Measurements from ENCODE around the gene ARHGAP19. TPM values are rescaled to one million over a fixed set of nuclear protein-coding genes. Genes with fewer than 3 reads are reported as not detected.

The ARHGAP19 gene
- total and polyA plus RNA-seq, 2 donors from 2014 or later: 5.3 to 10.6 TPM

- no peak overlapping the region for H3K4me3 ChIP-seq (ENCODE audit: low read length in 3 of 3)
- H3K9me3 ChIP-seq (ENCODE audit: control insufficient read depth in 2 of 3, insufficient read depth in 1 of 3, low read length in 3 of 3): no peaks in the 10 kb centered on the region
- intact Hi-C loops (cut with DNase I): no loop called here
- H3K36me3 ChIP-seq (ENCODE audit: control insufficient read depth in 2 of 3, insufficient read depth in 3 of 3, low read length in 3 of 3): no peaks in the 10 kb centered on the region
- peaks cover 0 to 3% (median 0%) of the 10 kb centered on the region in 3 donors for H3K4me1 ChIP-seq (ENCODE audit: control insufficient read depth in 2 of 3, insufficient read depth in 2 of 3, low read depth in 1 of 3, low read length in 3 of 3)
- H3K9ac ChIP-seq (ENCODE audit: low read length in 3 of 3): no peak overlapping the region
- H3K27ac ChIP-seq (ENCODE audit: low read depth in 2 of 2, low read length in 2 of 2): no peak overlapping the region
- no peak for DNase-seq
- no peak for TF ChIP-seq CTCF (IDR thresholded peaks at IDR 0.05; ENCODE audit: borderline replicate concordance, extremely low read depth, insufficient read depth)
- no peak for FAIRE-seq
- no peaks in the 10 kb centered on the region for H3K27me3 ChIP-seq (ENCODE audit: control insufficient read depth, insufficient read depth, low read length)
These were observed 14.9 kb downstream of the ARHGAP19 start for GRCh38 chr10:97277551-97277950.

- Histone ChIP-seq H3K4me3 (ENCODE audit: low read length in 3 of 3) (no peak overlapping the region), H3K36me3 (ENCODE audit: control insufficient read depth in 2 of 3, insufficient read depth in 3 of 3, low read length in 3 of 3) (no peaks in the 10 kb centered on the region), H3K27me3 (ENCODE audit: control insufficient read depth, insufficient read depth, low read length) (no peaks in the 10 kb centered on the region), H3K27ac (ENCODE audit: low read depth in 2 of 2, low read length in 2 of 2) (no peak overlapping the region), H3K9ac (ENCODE audit: low read length in 3 of 3) (no peak overlapping the region), H3K9me3 (ENCODE audit: control insufficient read depth in 2 of 3, insufficient read depth in 1 of 3, low read length in 3 of 3) (no peaks in the 10 kb centered on the region), H3K4me1 (ENCODE audit: control insufficient read depth in 2 of 3, insufficient read depth in 2 of 3, low read depth in 1 of 3, low read length in 3 of 3) (peaks cover 0 to 3% (median 0%) of the 10 kb centered on the region in 3 donors)
- FAIRE-seq (no peak), DNase-seq (no peak)
- no peak for TF ChIP-seq CTCF (IDR thresholded peaks at IDR 0.05; ENCODE audit: borderline replicate concordance, extremely low read depth, insufficient read depth)
- intact Hi-C loops (cut with DNase I): no loop called here
These were observed 17.6 kb downstream of the ARHGAP19 start for GRCh38 chr10:97274828-97275227.

- Histone ChIP-seq H3K9ac (ENCODE audit: low read length in 3 of 3) (no peak overlapping the region), H3K27me3 (ENCODE audit: control insufficient read depth, insufficient read depth, low read length) (no peaks in the 10 kb centered on the region), H3K4me1 (ENCODE audit: control insufficient read depth in 2 of 3, insufficient read depth in 2 of 3, low read depth in 1 of 3, low read length in 3 of 3) (peaks cover 0 to 3% (median 0%) of the 10 kb centered on the region in 3 donors), H3K4me3 (ENCODE audit: low read length in 3 of 3) (no peak overlapping the region), H3K36me3 (ENCODE audit: control insufficient read depth in 2 of 3, insufficient read depth in 3 of 3, low read length in 3 of 3) (no peaks in the 10 kb centered on the region), H3K9me3 (ENCODE audit: control insufficient read depth in 2 of 3, insufficient read depth in 1 of 3, low read length in 3 of 3) (no peaks in the 10 kb centered on the region), H3K27ac (ENCODE audit: low read depth in 2 of 2, low read length in 2 of 2) (no peak overlapping the region)
- TF ChIP-seq CTCF (IDR thresholded peaks at IDR 0.05; ENCODE audit: borderline replicate concordance, extremely low read depth, insufficient read depth): no peak
- DNase-seq (no peak), FAIRE-seq (no peak)
- intact Hi-C loops (cut with DNase I): no loop called here
These were observed 18.7 kb downstream of the ARHGAP19 start for GRCh38 chr10:97273700-97274099.

GRCh38 chr10:97270523-97271154 lies 21.8 kb downstream of the ARHGAP19 start:
- FAIRE-seq (no peak), DNase-seq (peak in 1 of 5 donors; percentile 26)
- TF ChIP-seq CTCF (IDR thresholded peaks at IDR 0.05; ENCODE audit: borderline replicate concordance, extremely low read depth, insufficient read depth): no peak
- no peak overlapping the region for H3K9ac ChIP-seq (ENCODE audit: low read length in 3 of 3)
- no peak overlapping the region for H3K4me3 ChIP-seq (ENCODE audit: low read length in 3 of 3)
- no peak overlapping the region for H3K27ac ChIP-seq (ENCODE audit: low read depth in 2 of 2, low read length in 2 of 2)
- intact Hi-C loops (cut with DNase I): no loop called here
- peaks cover 0 to 3% (median 0%) of the 10 kb centered on the region in 3 donors for H3K4me1 ChIP-seq (ENCODE audit: control insufficient read depth in 2 of 3, insufficient read depth in 2 of 3, low read depth in 1 of 3, low read length in 3 of 3)
- no peaks in the 10 kb centered on the region for H3K9me3 ChIP-seq (ENCODE audit: control insufficient read depth in 2 of 3, insufficient read depth in 1 of 3, low read length in 3 of 3)
- no peaks in the 10 kb centered on the region for H3K27me3 ChIP-seq (ENCODE audit: control insufficient read depth, insufficient read depth, low read length)
- H3K36me3 ChIP-seq (ENCODE audit: control insufficient read depth in 2 of 3, insufficient read depth in 3 of 3, low read length in 3 of 3): no peaks in the 10 kb centered on the region
